Transverse colon (tissue), 4 donors: ENCODE data around the gene GEMIN2.

ENCODE experiments used
- CTCF ChIP-seq, 5 experiments: fragments of 200-600 bp in 3 of 5; fragments of 450-650 bp in 2 of 5; sonication (generic) in 3 of 5; IDR thresholded peaks; 1 replicate in 2 of 5; 2 replicates in 3 of 5; pipeline ENCODE4 v1.5.1; 2016 to 2017; ENCODE audit warnings: antibody characterized with exemption in 5 of 5, inconsistent platforms in 3 of 5, mild to moderate bottlenecking in 2 of 5, moderate library complexity in 1 of 5
- EP300 ChIP-seq: sonication (generic); formaldehyde crosslinking; IDR thresholded peaks from one replicate; pipeline ENCODE4 v1.6.1; 2017; ENCODE audit warnings: antibody characterized with exemption, low read depth
- POLR2A ChIP-seq: fragments of 450-650 bp; IDR thresholded peaks from one replicate; pipeline ENCODE4 v1.6.1; 2016; ENCODE audit warnings: antibody characterized with exemption, mild to moderate bottlenecking, moderate library complexity
- POLR2AphosphoS5 ChIP-seq, 3 donors: sonication (generic); formaldehyde crosslinking; IDR thresholded peaks; one replicate each; pipeline ENCODE4 v1.6.1; 2016; ENCODE audit warnings: antibody characterized with exemption in 3 of 3

- no peak for TF ChIP-seq CTCF (IDR thresholded peaks at IDR 0.05)
- no peak for TF ChIP-seq POLR2A
- TF ChIP-seq POLR2AphosphoS5 (IDR thresholded peaks at IDR 0.05), result no peak
- no peak for TF ChIP-seq EP300
These were observed 54.5 kb downstream of the GEMIN2 start for GRCh38 chr14:39168591-39168990.
